Measurements from ENCODE around the gene RASGRP3.
"Not testable (repeated sequence)": the region's sequence is repeated elsewhere in the genome, so short reads cannot be mapped to it uniquely, and the experiment has no call there.

RASGRP3 gene

GRCh38 chr2:33452545-33452944, 23.9 kb upstream of the RASGRP3 start:
- ChIA-PET POLR2A (ENCODE audit: low non-redundant PET) (no interaction called here), CTCF (no interaction called here)
- H3K27ac ChIP-seq, result no peak overlapping the region
- no peak for TF ChIP-seq CTCF (conservative IDR thresholded peaks at IDR 0.05; ENCODE audit: low read depth)
- DNase-seq (ENCODE audit: low spot score), result no peak

GRCh38 chr2:33453905-33454479, 22.5 kb upstream of the RASGRP3 start:
- TF ChIP-seq CTCF (conservative IDR thresholded peaks at IDR 0.05; ENCODE audit: low read depth), result no peak
- no peak overlapping the region for H3K27ac ChIP-seq
- DNase-seq (ENCODE audit: low spot score), result no peak
- POLR2A ChIA-PET (ENCODE audit: low non-redundant PET), result no interaction called here
- CTCF ChIA-PET, result interaction anchor here (0.7 kb wide), 1 partner anchor 19 kb away, joined by 3 read pairs; no protein-coding TSS in a partner anchor

- ChIA-PET CTCF (no interaction called here), POLR2A (ENCODE audit: low non-redundant PET) (no interaction called here)
- DNase-seq (ENCODE audit: low spot score), result no peak
- no peak for TF ChIP-seq CTCF (conservative IDR thresholded peaks at IDR 0.05; ENCODE audit: low read depth)
- no peak overlapping the region for H3K27ac ChIP-seq
These were observed 18.7 kb upstream of the RASGRP3 start for GRCh38 chr2:33457556-33458247.

- ChIA-PET CTCF (no interaction called here), POLR2A (ENCODE audit: low non-redundant PET) (no interaction called here)
- H3K27ac ChIP-seq, result no peak overlapping the region
- TF ChIP-seq CTCF (conservative IDR thresholded peaks at IDR 0.05; ENCODE audit: low read depth), result no peak
- DNase-seq (ENCODE audit: low spot score), result no peak
These were observed 18.1 kb upstream of the RASGRP3 start for GRCh38 chr2:33458248-33458819.

- no peak for TF ChIP-seq CTCF (conservative IDR thresholded peaks at IDR 0.05; ENCODE audit: low read depth)
- ChIA-PET POLR2A (ENCODE audit: low non-redundant PET) (no interaction called here), CTCF (no interaction called here)
- no peak overlapping the region for H3K27ac ChIP-seq
- no peak for DNase-seq (ENCODE audit: low spot score)
These were observed 16.7 kb upstream of the RASGRP3 start for GRCh38 chr2:33459745-33460144.

GRCh38 chr2:33462512-33462911, 13.9 kb upstream of the RASGRP3 start:
- DNase-seq (ENCODE audit: low spot score); POLR2A ChIA-PET (ENCODE audit: low non-redundant PET): not testable (repeated sequence)

GRCh38 chr2:33467413-33467812, 9.0 kb upstream of the RASGRP3 start:
- DNase-seq (ENCODE audit: low spot score), result no peak
- TF ChIP-seq CTCF (conservative IDR thresholded peaks at IDR 0.05; ENCODE audit: low read depth), result no peak
- H3K27ac ChIP-seq, result no peak overlapping the region
- ChIA-PET POLR2A (ENCODE audit: low non-redundant PET) (no interaction called here), CTCF (no interaction called here)

More at GRCh38 chr2:33462512-33462911, 13.9 kb upstream of the RASGRP3 start:
- CTCF ChIA-PET, H3K27ac ChIP-seq: not testable (repeated sequence)

Measured in RWPE1 (cell line).